ENCODE data around the gene MORC4.

- TF ChIP-seq EZH2phosphoT487 (conservative IDR thresholded peaks at IDR 0.05; ENCODE audit: low read length) = no peak
- TF ChIP-seq CTCF (IDR thresholded peaks at IDR 0.05; ENCODE audit: insufficient read depth, low read length, poor library complexity, severe bottlenecking) = no peak
Observed at GRCh38 chrX:107008034-107008433, 8.0 kb upstream of the MORC4 start.
